Choroid plexus epithelial cell (primary cell): Measurements from ENCODE around the gene SMU1.
A peak's percentile ranks its signal among the peaks of the same experiment; 100 is the strongest.

Source experiments
- DNase-seq: peaks from one replicate; pipeline ENCODE4 v3.0.0-alpha.2; 2010; ENCODE audit warnings: low read depth
- H3K4me3 ChIP-seq: 2 replicates; pipeline ENCODE4 v1.5.1; 2011; ENCODE audit warnings: low read depth, mild to moderate bottlenecking, control low read depth, low read length, moderate library complexity
- TF ChIP-seq, protein P1 (sequence below): conservative IDR thresholded peaks from 2 replicates; pipeline ENCODE4 v1.5.1; 2011; ENCODE audit warnings: low read depth, mild to moderate bottlenecking, control low read depth, inconsistent platforms, low read length, moderate library complexity

SMU1 gene

DNA sequence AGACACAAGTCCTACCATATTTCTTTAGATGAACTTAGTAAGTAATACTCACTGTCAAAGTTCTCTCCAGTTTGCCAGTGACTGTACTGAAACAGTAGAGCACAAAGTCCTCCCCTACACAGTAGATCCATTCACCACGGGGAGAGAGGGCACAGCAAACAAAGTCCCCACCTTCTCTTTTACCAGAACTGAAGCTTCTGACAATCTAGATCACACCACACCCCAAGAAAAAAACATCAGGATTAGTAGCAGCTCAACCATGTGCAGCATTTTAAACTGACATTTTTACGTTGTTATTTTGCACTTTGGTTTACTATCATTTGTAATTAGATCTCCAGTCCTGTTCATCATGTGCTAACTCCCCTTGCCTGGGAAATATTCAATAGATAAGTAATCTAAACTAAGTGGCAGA, 28.4 kb downstream of the SMU1 start:
- DNase-seq, result no peak
- no peak overlapping the region for H3K4me3 ChIP-seq
- TF ChIP-seq, protein P1, sequence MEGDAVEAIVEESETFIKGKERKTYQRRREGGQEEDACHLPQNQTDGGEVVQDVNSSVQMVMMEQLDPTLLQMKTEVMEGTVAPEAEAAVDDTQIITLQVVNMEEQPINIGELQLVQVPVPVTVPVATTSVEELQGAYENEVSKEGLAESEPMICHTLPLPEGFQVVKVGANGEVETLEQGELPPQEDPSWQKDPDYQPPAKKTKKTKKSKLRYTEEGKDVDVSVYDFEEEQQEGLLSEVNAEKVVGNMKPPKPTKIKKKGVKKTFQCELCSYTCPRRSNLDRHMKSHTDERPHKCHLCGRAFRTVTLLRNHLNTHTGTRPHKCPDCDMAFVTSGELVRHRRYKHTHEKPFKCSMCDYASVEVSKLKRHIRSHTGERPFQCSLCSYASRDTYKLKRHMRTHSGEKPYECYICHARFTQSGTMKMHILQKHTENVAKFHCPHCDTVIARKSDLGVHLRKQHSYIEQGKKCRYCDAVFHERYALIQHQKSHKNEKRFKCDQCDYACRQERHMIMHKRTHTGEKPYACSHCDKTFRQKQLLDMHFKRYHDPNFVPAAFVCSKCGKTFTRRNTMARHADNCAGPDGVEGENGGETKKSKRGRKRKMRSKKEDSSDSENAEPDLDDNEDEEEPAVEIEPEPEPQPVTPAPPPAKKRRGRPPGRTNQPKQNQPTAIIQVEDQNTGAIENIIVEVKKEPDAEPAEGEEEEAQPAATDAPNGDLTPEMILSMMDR, result no peak

- no peak for DNase-seq
- TF ChIP-seq, protein P1, result no peak
- no peak overlapping the region for H3K4me3 ChIP-seq
Measured at GRCh38 chr9:33046061-33046460, 30.4 kb downstream of the SMU1 start.

- peak overlapping the region; percentile 80 for H3K4me3 ChIP-seq
- TF ChIP-seq, protein P1, result peak; percentile 53
Measured at GRCh38 chr9:33044677-33045282, 31.7 kb downstream of the SMU1 start.

GRCh38 chr9:33044162-33044673, 32.3 kb downstream of the SMU1 start:
- DNase-seq, result peak; percentile 94
- H3K4me3 ChIP-seq, result peak overlapping the region; percentile 80

More at GRCh38 chr9:33044677-33045282, 31.7 kb downstream of the SMU1 start:
- peak; percentile 40 for DNase-seq

GRCh38 chr9:33043671-33044070, 32.8 kb downstream of the SMU1 start:
- no peak for DNase-seq
- TF ChIP-seq, protein P1, result no peak
- H3K4me3 ChIP-seq, result peak overlapping the region; percentile 80

More at GRCh38 chr9:33044162-33044673, 32.3 kb downstream of the SMU1 start:
- TF ChIP-seq, protein P1, result no peak

- no peak for DNase-seq
- TF ChIP-seq, protein P1, result no peak
- H3K4me3 ChIP-seq, result no peak overlapping the region
Measured at GRCh38 chr9:33042473-33042872, 34.0 kb downstream of the SMU1 start.
